Breast epithelium (tissue), 3 donors: ENCODE results near the gene CT83.

Experiments
- CTCF ChIP-seq, 3 donors: fragments of 450-650 bp; IDR thresholded peaks; one replicate each; pipeline ENCODE4 v1.5.1; 2016 to 2017; ENCODE audit warnings: antibody characterized with exemption in 3 of 3, mild to moderate bottlenecking in 3 of 3, moderate library complexity in 3 of 3
- POLR2A ChIP-seq: fragments of 450-650 bp; IDR thresholded peaks from one replicate; pipeline ENCODE4 v1.6.1; 2016; ENCODE audit warnings: antibody characterized with exemption, mild to moderate bottlenecking, moderate library complexity

GRCh38 chrX:116435597-116435996 is 27.2 kb downstream of the CT83 start:
- TF ChIP-seq CTCF (IDR thresholded peaks at IDR 0.05) (no peak), POLR2A (no peak)
